ENCODE measurements around the gene EFNA5.

- no peak for TF ChIP-seq ZNF274 (IDR thresholded peaks at IDR 0.05; ENCODE audit: low read depth, low read length)
- no peak for TF ChIP-seq YY1 (IDR thresholded peaks at IDR 0.05; ENCODE audit: insufficient read depth, insufficient read length)
- no peak for TF ChIP-seq SUZ12 (IDR thresholded peaks at IDR 0.05; ENCODE audit: extremely low read depth, insufficient read depth, insufficient read length)
Observed at GRCh38 chr5:107604990-107605389, 65.7 kb downstream of the EFNA5 start.

All from NT2/D1 (cell line).